AG20443 (cell line): ENCODE data around the gene TBC1D3G.
"Not testable (repeated sequence)": the region's sequence is repeated elsewhere in the genome, so short reads cannot be mapped to it uniquely, and the experiment has no call there.

ENCODE experiments used
- DNase-seq: peaks from one replicate; pipeline ENCODE4 v3.0.0; 2012; ENCODE audit warnings: low spot score, mixed read lengths

Gene TBC1D3G

GRCh38 chr17:36323584-36323983 lies at the start of gene TBC1D3G:
TBC1D3G (plus strand) TSS chr17:36323884; CDS start chr17:36325412, 1,528 bp downstream.
- DNase-seq: not testable (repeated sequence)

- DNase-seq: not testable (repeated sequence)
Observed at GRCh38 chr17:36283256-36283655, 40.4 kb upstream of the TBC1D3G start.

- not testable (repeated sequence) for DNase-seq
Observed at GRCh38 chr17:36284219-36284618, 39.5 kb upstream of the TBC1D3G start.

GRCh38 chr17:36289965-36290612 lies 33.6 kb upstream of the TBC1D3G start:
- not testable (repeated sequence) for DNase-seq

GRCh38 chr17:36295161-36295560 lies 28.5 kb upstream of the TBC1D3G start:
- DNase-seq: not testable (repeated sequence)

- DNase-seq: not testable (repeated sequence)
Observed at GRCh38 chr17:36315736-36316135, 7.9 kb upstream of the TBC1D3G start.

- not testable (repeated sequence) for DNase-seq
Observed at GRCh38 chr17:36362496-36362895, 38.8 kb downstream of the TBC1D3G start.

- DNase-seq: not testable (repeated sequence)
Observed at GRCh38 chr17:36375938-36376337, 52.3 kb downstream of the TBC1D3G start.
